Lower lobe of right lung (tissue), 2 donors: ENCODE data around the gene BGN. TPM values are rescaled to one million over a fixed set of nuclear protein-coding genes. Genes with fewer than 3 reads are reported as not detected.

Source experiments
- ATAC-seq, 2 donors: fragments of 200-7000 bp; cut with Tn5 transposase; one replicate each; pipeline ENCODE4 v1.9.1; 2020 to 2022; ENCODE audit warnings: mild to moderate bottlenecking in 2 of 2, moderate library complexity in 2 of 2
- DNase-seq: peaks from one replicate; pipeline ENCODE4 v3.0.0-alpha.2; 2020
- H3K27ac ChIP-seq: fragments of 200-600 bp; one replicate; pipeline ENCODE4 v1.8.0; 2022
- H3K27me3 ChIP-seq: fragments of 200-600 bp; one replicate; pipeline ENCODE4 v1.8.0; 2022; ENCODE audit warnings: low read depth
- H3K36me3 ChIP-seq: fragments of 200-600 bp; one replicate; pipeline ENCODE4 v1.8.0; 2022; ENCODE audit warnings: mild to moderate bottlenecking
- H3K4me1 ChIP-seq: fragments of 200-600 bp; one replicate; pipeline ENCODE4 v1.8.0; 2022
- H3K4me3 ChIP-seq: fragments of 200-600 bp; one replicate; pipeline ENCODE4 v1.8.0; 2022; ENCODE audit warnings: mild to moderate bottlenecking
- H3K9me3 ChIP-seq: fragments of 200-600 bp; one replicate; pipeline ENCODE4 v1.8.0; 2022
- CTCF ChIP-seq: fragments of 200-600 bp; IDR thresholded peaks from one replicate; pipeline ENCODE4 v1.8.0; 2022; ENCODE audit warnings: antibody characterized with exemption, mild to moderate bottlenecking
- intact Hi-C: fragments of 100-400 bp; cut with DNase I; formaldehyde crosslinking; loops from one replicate; pipeline ENCODE4 v1.11.0; 2022
- total RNA-seq: library from RNA; stranded (reverse); fragmentation: NEBNext Ultra II Directional; extraction: Animal tissue kit (Norgen Biotek cat#: 25700); gene quantifications from one replicate; pipeline ENCODE4 v1.2.1, GENCODE V29; 2021
- donor health status: DM: no; HTN: yes; CAD: no; lungs with severe emphysema.

The BGN gene
- total RNA-seq, 1 donor from 2014 or later: 157 TPM

DNA sequence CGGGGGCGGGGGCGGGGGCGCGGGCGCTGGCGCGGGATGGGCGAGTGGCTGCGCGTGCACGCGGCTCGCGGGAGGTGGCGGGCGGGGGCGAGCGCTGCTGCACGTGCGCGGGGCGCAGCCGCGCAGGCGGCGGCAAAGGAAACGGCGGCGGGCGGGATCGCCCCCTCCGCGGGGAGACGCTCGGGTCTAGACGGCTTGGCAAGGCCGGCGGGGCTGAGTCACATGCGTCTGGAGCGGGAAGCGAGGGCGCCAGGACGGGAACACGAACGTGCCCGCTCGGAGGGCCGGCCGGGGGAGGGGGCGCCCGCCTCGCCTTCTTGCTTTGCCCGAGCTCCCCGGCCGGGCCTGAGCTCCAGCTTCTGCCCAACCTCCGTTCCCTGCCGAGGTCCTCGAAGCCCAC lies 20.1 kb upstream of the BGN start:
- H3K27ac ChIP-seq: no peak overlapping the region
- H3K4me3 ChIP-seq: peak overlapping the region; percentile 37
- DNase-seq (peak; percentile 65), ATAC-seq (no peak)
- H3K4me1 ChIP-seq: peaks cover 7% of the 10 kb centered on the region
- H3K36me3 ChIP-seq: no peaks in the 10 kb centered on the region
- no peak for TF ChIP-seq CTCF
- H3K9me3 ChIP-seq: no peaks in the 10 kb centered on the region
- intact Hi-C loops: no loop called here
- no peaks in the 10 kb centered on the region for H3K27me3 ChIP-seq

DNA sequence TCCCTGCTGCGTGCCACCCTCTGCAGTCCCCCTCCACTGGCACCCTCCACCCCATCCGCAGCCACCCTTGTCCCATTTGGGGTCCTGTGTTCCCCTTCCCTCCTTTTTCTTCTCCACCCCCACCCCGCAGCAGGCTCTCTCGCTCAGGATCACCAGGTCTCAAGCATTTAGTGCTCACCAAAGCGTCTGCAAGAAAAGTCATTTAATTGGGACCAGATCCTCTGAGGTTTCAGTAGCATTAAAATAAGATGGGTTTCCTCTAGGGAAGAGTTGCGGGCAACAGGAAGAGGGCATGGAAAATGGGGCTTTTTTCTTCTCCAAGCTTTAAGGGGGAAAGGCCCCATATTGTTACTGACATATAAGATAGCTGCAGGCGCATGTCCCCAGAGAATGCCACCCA lies 19.5 kb upstream of the BGN start:
- H3K27ac ChIP-seq: no peak overlapping the region
- no peak for ATAC-seq
- peak overlapping the region; percentile 37 for H3K4me3 ChIP-seq

DNA sequence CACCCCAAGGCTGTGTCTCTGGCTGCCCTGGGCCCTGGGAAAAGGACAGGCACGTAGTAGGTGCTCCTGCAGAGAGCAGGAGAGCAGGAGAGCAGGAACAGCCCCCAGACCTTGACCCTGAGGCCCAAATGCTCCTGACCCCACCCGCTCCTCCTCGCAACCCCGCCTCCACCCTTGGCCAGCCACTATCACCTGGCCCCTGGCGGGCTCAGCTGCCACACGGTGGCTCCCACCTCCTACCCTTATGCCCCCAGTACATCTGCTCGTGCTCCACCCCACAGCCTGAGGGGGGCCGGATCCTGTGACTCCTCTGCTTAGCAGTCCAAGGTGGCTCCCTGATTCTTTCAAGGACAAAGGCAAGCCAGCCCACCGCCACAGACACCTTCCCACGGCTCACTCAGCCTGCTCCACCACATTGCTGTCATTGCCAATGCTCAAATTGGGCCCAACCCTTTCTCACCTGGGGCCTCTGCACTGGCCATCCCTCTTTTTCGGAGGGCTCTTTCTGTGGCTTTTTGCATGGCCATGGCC lies 19.0 kb upstream of the BGN start:
- Histone ChIP-seq H3K9me3 (no peaks in the 10 kb centered on the region), H3K36me3 (no peaks in the 10 kb centered on the region), H3K27me3 (no peaks in the 10 kb centered on the region), H3K4me3 (no peak overlapping the region), H3K27ac (no peak overlapping the region), H3K4me1 (peaks cover 5% of the 10 kb centered on the region)
- no peak for TF ChIP-seq CTCF
- DNase-seq: no peak
- ATAC-seq: no peak
- intact Hi-C loops: no loop called here

More for the DNA sequence above, 19.5 kb upstream of the BGN start:
- H3K27me3 ChIP-seq: no peaks in the 10 kb centered on the region
- intact Hi-C loops: no loop called here
- TF ChIP-seq CTCF: no peak
- H3K4me1 ChIP-seq: peaks cover 5% of the 10 kb centered on the region
- no peak for DNase-seq
- no peaks in the 10 kb centered on the region for H3K36me3 ChIP-seq
- H3K9me3 ChIP-seq: no peaks in the 10 kb centered on the region

- ATAC-seq (no peak), DNase-seq (no peak)
- intact Hi-C loops: no loop called here
- no peak for TF ChIP-seq CTCF
- Histone ChIP-seq H3K4me3 (no peak overlapping the region), H3K27ac (peak overlapping the region; percentile 46), H3K36me3 (no peaks in the 10 kb centered on the region), H3K9me3 (no peaks in the 10 kb centered on the region), H3K27me3 (no peaks in the 10 kb centered on the region), H3K4me1 (peaks cover 5% of the 10 kb centered on the region)
Measured at GRCh38 chrX:153476666-153477363, 18.0 kb upstream of the BGN start.

GRCh38 chrX:153477364-153477857 lies 17.4 kb upstream of the BGN start:
- DNase-seq: no peak
- H3K27me3 ChIP-seq: no peaks in the 10 kb centered on the region
- no peak overlapping the region for H3K4me3 ChIP-seq
- intact Hi-C loops: no loop called here
- H3K4me1 ChIP-seq: peaks cover 5% of the 10 kb centered on the region
- no peaks in the 10 kb centered on the region for H3K9me3 ChIP-seq
- peak overlapping the region; percentile 46 for H3K27ac ChIP-seq
- no peak for TF ChIP-seq CTCF
- H3K36me3 ChIP-seq: no peaks in the 10 kb centered on the region
- no peak for ATAC-seq
